Memory B cell (primary cell): ENCODE data around the gene MYLK2.

Source experiments
- ATAC-seq: fragments of 150-1000 bp; cut with Tn5 transposase; 2 replicates; pipeline ENCODE4 v1.10.0; 2021; ENCODE audit warnings: low read depth, mild to moderate bottlenecking, moderate library complexity
- DNase-seq, 2 donors: peaks; one replicate each; pipeline ENCODE4 v3.0.0; 2022; ENCODE audit warnings: low spot score in 2 of 2
- H3K27ac Mint-ChIP-seq: one replicate; pipeline ENCODE4 v1.8.0; 2022; ENCODE audit warnings: mild to moderate bottlenecking, moderate library complexity, mixed read lengths
- H3K27me3 Mint-ChIP-seq: one replicate; pipeline ENCODE4 v1.8.0; 2022; ENCODE audit warnings: mixed read lengths
- H3K36me3 Mint-ChIP-seq: one replicate; pipeline ENCODE4 v1.8.0; 2022; ENCODE audit warnings: mild to moderate bottlenecking, mixed read lengths
- H3K4me1 Mint-ChIP-seq: one replicate; pipeline ENCODE4 v1.8.0; 2022; ENCODE audit warnings: mixed read lengths
- H3K4me3 Mint-ChIP-seq: one replicate; pipeline ENCODE4 v1.8.0; 2022; ENCODE audit warnings: mild to moderate bottlenecking, moderate library complexity, mixed read lengths
- H3K9me3 Mint-ChIP-seq: one replicate; pipeline ENCODE4 v1.8.0; 2022; ENCODE audit warnings: mixed read lengths

The MYLK2 gene

DNA sequence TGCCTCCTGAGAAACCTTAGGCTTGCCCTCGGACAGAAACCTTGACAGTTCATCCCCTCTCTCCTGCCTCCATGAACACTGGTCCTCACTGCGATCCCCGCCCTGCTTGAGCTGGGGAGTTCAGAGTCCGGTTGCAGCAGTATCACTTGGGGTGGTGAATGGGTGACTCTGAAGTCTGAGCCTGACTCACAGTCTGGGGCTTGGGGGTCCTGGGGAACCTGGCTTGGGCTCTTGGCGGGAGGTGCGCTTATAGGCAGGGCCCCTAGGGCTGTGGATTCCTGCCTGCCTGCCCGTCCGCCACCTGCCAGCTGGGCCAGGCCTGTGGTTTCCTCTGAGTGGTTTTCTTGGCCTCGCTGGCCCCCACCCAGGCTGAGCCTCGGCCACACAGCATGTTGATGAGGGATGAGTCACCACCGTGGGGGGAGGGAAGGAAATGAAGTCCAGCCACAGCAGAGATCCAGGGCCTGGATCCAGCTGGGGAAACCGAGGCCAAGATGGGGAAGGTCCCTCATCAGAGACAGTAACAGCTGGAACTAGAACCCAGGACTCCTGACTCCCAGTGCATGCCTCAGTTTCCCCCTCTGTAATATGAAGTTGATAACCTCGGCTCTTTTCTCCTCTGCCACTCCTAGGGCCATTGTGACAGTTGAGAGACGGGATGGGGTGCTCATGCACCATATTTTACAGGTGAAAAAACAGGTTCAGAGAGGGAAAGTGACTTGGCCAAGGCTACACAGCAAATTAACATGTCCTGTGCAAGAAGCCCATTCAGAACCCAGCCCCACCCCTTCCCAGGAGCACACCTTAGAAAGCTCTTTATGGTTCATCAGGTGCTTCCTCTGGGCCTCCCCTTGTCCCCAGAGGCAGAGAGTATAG, 17.1 kb downstream of the MYLK2 start:
- ATAC-seq = peak; percentile 43

DNA sequence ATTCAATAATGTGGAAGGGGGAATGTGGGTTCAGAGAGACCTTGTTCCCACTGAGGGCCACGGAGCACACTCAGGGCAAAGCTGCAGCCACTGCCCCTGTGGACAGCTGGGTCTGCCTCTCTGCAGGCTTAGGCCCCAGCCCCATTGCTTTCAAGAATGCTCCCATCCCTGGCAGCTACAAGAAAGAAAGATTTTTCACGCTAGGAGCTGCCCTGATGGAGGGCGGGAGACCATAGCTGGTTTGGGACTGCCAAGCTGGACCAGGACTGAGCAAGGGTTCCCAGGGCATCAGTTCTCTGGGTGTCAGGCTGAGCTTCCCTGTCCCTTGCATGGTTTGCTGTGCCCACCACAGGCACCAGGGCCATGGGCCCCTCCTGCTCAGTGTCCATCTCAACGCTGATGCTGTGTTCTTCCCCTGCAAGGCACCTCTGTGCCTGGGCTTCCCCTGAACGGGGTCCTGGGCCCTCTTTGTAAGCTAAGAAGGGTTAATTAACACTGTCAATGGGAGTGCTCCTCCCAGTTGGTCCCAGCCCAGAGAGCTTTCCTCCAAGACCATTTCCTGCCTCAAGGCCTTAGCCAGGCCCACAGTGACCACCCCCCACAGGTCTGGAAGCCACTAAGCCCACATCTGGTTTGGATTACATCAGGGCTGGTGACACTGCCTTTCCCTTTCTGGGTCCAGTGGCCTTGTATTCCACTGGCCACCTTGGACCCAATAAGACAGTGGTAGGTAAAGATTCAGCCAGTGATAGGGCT, 17.9 kb downstream of the MYLK2 start:
- H3K27me3 Mint-ChIP-seq = no peaks in the 10 kb centered on the region
- no peak for DNase-seq
- no peaks in the 10 kb centered on the region for H3K36me3 Mint-ChIP-seq
- no peaks in the 10 kb centered on the region for H3K9me3 Mint-ChIP-seq
- peaks cover 7% of the 10 kb centered on the region for H3K4me1 Mint-ChIP-seq
- no peak overlapping the region for H3K27ac Mint-ChIP-seq
- ATAC-seq = no peak
- no peak overlapping the region for H3K4me3 Mint-ChIP-seq

More for the DNA sequence above, 17.1 kb downstream of the MYLK2 start:
- H3K27ac Mint-ChIP-seq = no peak overlapping the region
- H3K4me3 Mint-ChIP-seq = no peak overlapping the region
- peaks cover 7% of the 10 kb centered on the region for H3K4me1 Mint-ChIP-seq
- no peak for DNase-seq
- H3K9me3 Mint-ChIP-seq = no peaks in the 10 kb centered on the region
- no peaks in the 10 kb centered on the region for H3K27me3 Mint-ChIP-seq
- H3K36me3 Mint-ChIP-seq = no peaks in the 10 kb centered on the region

- DNase-seq = no peak
- no peak overlapping the region for H3K4me3 Mint-ChIP-seq
- no peaks in the 10 kb centered on the region for H3K36me3 Mint-ChIP-seq
- H3K27ac Mint-ChIP-seq = no peak overlapping the region
- no peaks in the 10 kb centered on the region for H3K27me3 Mint-ChIP-seq
- H3K4me1 Mint-ChIP-seq = peaks cover 10% of the 10 kb centered on the region
- ATAC-seq = no peak
- no peaks in the 10 kb centered on the region for H3K9me3 Mint-ChIP-seq
Measured at GRCh38 chr20:31837896-31838397, 18.8 kb downstream of the MYLK2 start.

DNA sequence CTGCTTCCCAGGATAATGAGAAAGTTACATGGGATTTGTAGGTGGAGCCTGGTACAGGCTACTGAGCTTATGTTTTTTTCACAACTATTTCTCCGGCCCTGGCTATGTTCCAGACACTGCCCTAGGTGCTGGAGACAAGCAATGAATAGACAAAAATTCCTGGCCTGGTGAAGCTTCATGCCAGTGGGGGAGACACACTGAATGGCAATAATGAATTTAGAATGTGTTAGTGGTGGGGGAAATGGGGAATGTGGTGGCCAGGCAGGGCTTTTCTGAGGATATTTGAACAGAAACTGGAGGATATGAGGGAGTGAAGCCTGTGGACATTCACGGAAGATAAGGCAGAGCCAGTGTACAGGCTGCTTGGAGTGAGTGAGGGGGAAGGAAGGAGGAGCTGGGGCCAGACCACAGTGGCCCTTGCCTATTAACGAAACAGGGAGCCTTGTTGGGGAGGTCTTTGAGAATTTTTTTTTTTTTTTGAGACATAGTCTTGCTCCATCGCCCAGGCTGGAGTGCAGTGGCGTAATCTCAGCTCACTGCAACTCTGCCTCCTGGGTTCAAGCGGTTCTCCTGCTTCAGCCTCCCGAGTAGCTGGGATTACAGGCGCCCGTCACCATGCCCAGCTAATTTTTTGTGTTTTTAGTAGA, 19.6 kb downstream of the MYLK2 start:
- no peaks in the 10 kb centered on the region for H3K36me3 Mint-ChIP-seq

GRCh38 chr20:31839782-31840487, 20.8 kb downstream of the MYLK2 start:
- Mint-ChIP-seq H3K4me3 (no peak overlapping the region), H3K36me3 (no peaks in the 10 kb centered on the region), H3K9me3 (no peaks in the 10 kb centered on the region), H3K27ac (no peak overlapping the region), H3K4me1 (peaks cover 10% of the 10 kb centered on the region), H3K27me3 (no peaks in the 10 kb centered on the region)
- DNase-seq = no peak
- no peak for ATAC-seq

More for the DNA sequence above, 19.6 kb downstream of the MYLK2 start:
- Mint-ChIP-seq H3K4me3 (no peak overlapping the region), H3K27ac (no peak overlapping the region), H3K27me3 (no peaks in the 10 kb centered on the region), H3K4me1 (peaks cover 10% of the 10 kb centered on the region), H3K9me3 (no peaks in the 10 kb centered on the region)
- ATAC-seq (no peak), DNase-seq (no peak)

DNA sequence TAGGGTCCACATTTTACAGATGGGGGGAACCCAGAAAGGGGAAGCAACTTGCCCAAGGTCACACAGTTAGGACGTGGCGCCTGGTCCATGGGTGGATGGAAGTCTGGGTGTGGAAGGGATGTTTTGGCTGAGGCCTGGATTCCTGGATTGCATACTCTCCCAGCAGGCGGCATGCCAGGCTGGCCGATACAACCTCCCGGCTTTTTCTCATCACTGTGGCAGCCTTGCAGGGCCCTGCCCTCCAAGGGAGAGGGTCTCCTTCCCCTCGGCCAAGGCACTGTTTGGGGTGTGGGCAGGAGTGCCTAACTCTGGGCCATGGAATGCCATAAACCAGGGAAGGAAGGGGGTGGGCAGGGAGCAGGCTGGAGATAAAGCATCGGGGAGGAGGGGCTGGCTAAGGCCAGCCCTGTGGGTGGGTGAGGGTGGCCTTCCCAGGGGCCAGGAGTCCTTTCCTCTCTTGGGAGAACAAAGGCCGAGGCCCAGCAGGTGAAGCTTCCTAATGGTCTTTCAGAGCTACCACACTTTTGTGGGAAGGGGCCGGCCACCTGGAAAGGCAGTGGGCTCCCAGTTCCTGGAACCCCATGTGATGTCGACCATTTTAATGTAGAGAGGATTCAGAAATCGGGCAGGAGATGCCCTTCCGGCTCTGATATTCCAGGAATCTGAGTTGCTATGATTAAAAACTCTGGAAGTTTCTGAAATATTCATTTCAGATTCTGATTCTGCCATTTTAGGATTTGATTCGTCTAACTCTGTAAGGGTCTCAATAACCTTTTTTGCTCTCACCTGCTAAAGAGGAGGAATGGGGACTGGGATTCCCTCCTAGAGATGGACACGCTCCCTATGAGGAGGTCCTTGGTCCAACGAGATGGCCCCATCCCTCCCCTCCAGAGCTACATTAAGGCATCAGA, 22.0 kb downstream of the MYLK2 start:
- Mint-ChIP-seq H3K27ac (no peak overlapping the region), H3K9me3 (no peaks in the 10 kb centered on the region), H3K4me1 (peaks cover 6% of the 10 kb centered on the region), H3K4me3 (no peak overlapping the region), H3K27me3 (no peaks in the 10 kb centered on the region), H3K36me3 (no peaks in the 10 kb centered on the region)
- no peak for ATAC-seq
- no peak for DNase-seq

DNA sequence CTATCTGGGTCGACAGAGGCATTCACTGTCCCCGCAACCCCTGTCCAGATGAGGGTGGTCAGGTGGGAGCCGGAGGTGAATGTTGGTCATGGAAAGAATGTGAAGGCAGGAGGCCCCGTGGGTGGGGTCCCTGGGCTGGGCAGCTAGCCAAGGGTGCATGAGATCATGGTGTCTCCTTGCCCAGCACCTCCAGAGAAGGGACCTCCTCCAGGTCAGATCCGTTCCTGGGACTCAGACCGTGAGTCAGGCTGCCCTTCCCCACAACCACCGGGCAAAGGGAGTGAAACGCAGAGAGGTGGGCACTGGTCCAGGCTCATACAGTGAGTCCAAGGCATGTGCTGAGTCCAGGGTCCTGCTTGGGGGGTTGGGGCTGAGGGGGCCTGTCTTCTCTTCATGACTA, 22.8 kb downstream of the MYLK2 start:
- DNase-seq = no peak
- Mint-ChIP-seq H3K36me3 (no peaks in the 10 kb centered on the region), H3K27me3 (no peaks in the 10 kb centered on the region), H3K4me1 (peaks cover 3% of the 10 kb centered on the region), H3K4me3 (no peak overlapping the region), H3K27ac (no peak overlapping the region), H3K9me3 (no peaks in the 10 kb centered on the region)
- no peak for ATAC-seq

DNA sequence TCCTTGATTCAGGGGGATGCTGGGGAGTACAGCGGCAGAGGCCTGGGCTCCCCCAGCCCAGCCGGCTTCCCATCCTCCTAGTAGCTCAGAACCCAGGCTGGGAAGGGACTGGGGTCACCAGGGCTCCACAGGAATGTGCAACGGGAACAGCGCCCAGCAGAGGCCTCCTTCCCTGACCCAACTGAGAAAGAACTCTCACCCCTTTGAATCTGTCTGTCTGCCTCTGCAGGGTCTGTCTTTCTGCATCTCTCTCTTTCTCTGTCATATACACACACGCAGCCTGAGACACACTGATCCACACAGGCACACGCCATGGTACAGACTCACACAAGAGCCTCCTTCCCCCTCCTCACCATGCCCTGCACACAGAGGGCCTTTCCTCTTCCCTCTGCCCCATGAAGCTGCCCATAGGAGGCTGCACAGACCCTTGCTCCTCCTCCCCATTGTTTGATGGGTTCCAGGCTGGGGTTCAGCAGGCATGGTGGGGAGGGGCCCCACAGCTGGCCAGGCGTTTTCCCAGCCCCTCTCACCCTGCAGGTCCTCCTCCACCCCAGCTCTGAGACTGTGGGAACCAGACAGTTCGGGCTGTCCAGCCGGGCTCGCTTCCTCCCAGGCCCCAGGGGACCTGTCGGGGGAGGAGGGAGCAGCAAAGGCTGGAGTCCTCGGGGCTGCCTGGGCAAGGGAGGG, 23.5 kb downstream of the MYLK2 start:
- Mint-ChIP-seq H3K27ac (no peak overlapping the region), H3K4me3 (no peak overlapping the region), H3K9me3 (no peaks in the 10 kb centered on the region), H3K4me1 (peaks cover 3% of the 10 kb centered on the region), H3K36me3 (no peaks in the 10 kb centered on the region), H3K27me3 (no peaks in the 10 kb centered on the region)
- no peak for DNase-seq
- ATAC-seq = no peak

DNA sequence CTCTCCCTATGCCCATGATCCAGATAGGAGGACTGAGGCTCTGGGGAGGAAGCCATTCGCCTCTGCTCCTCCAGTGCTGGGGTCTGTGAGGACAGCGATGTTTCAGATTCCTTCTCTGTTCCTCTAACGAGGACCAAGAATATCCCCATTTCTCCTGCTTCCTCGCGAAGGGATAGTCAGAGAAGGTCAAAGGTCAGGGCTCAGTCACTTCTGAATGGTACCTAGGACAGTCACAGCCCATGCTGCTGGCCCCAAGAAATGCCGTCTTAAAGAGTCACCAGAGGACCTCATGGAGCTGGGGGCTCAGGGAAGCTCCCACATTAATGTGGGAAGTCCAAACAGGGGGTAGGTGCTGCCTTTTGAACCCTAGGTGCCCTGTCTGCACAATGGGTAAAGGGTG, 24.1 kb downstream of the MYLK2 start:
- ATAC-seq (peak; percentile 15), DNase-seq (no peak)
- Mint-ChIP-seq H3K27ac (no peak overlapping the region), H3K9me3 (no peaks in the 10 kb centered on the region), H3K27me3 (no peaks in the 10 kb centered on the region), H3K4me1 (peaks cover 3% of the 10 kb centered on the region), H3K4me3 (no peak overlapping the region), H3K36me3 (no peaks in the 10 kb centered on the region)

- H3K27me3 Mint-ChIP-seq = peaks cover under 1% of the 10 kb centered on the region
- no peaks in the 10 kb centered on the region for H3K9me3 Mint-ChIP-seq
- DNase-seq (no peak), ATAC-seq (peak; percentile 18)
- no peaks in the 10 kb centered on the region for H3K36me3 Mint-ChIP-seq
- no peak overlapping the region for H3K27ac Mint-ChIP-seq
- peaks cover 3% of the 10 kb centered on the region for H3K4me1 Mint-ChIP-seq
- no peak overlapping the region for H3K4me3 Mint-ChIP-seq
Measured at GRCh38 chr20:31843881-31844280, 24.7 kb downstream of the MYLK2 start.

GRCh38 chr20:31844737-31845299, 25.7 kb downstream of the MYLK2 start:
- H3K4me1 Mint-ChIP-seq = peaks cover 3% of the 10 kb centered on the region
- no peak overlapping the region for H3K27ac Mint-ChIP-seq
- no peaks in the 10 kb centered on the region for H3K36me3 Mint-ChIP-seq
- no peaks in the 10 kb centered on the region for H3K9me3 Mint-ChIP-seq
- no peak for DNase-seq
- no peak overlapping the region for H3K4me3 Mint-ChIP-seq
- H3K27me3 Mint-ChIP-seq = peaks cover 6% of the 10 kb centered on the region
- peak; percentile 23 for ATAC-seq

GRCh38 chr20:31845300-31845863, 26.2 kb downstream of the MYLK2 start, which contains the start of gene FOXS1:
Gene FOXS1, minus strand, starts transcription at chr20:31845604. Its CDS starts 62 bp downstream, at chr20:31845542.
- Mint-ChIP-seq H3K36me3 (no peaks in the 10 kb centered on the region), H3K27me3 (peaks cover 6% of the 10 kb centered on the region), H3K4me3 (no peak within 1 kb of the TSS), H3K27ac (no peak within 1 kb of the TSS), H3K4me1 (peaks cover 3% of the 10 kb centered on the region), H3K9me3 (no peaks in the 10 kb centered on the region)
- ATAC-seq (peak; percentile 23), DNase-seq (no peak)
